GM10266 (cell line): ENCODE measurements around the gene GIMAP5.
A peak's percentile ranks its signal among the peaks of the same experiment; 100 is the strongest.

Experiments
- DNase-seq: peaks from one replicate; pipeline ENCODE4 v3.0.0; 2012; ENCODE audit errors: extremely low spot score
- TF ChIP-seq, protein P1 (sequence below): IDR thresholded peaks from 2 replicates; pipeline ENCODE4 v1.5.1; 2012; ENCODE audit warnings: mild to moderate bottlenecking, low read depth; ENCODE audit not compliant: control insufficient read depth, insufficient read depth; ENCODE audit errors: missing control alignments

Gene GIMAP5

DNA sequence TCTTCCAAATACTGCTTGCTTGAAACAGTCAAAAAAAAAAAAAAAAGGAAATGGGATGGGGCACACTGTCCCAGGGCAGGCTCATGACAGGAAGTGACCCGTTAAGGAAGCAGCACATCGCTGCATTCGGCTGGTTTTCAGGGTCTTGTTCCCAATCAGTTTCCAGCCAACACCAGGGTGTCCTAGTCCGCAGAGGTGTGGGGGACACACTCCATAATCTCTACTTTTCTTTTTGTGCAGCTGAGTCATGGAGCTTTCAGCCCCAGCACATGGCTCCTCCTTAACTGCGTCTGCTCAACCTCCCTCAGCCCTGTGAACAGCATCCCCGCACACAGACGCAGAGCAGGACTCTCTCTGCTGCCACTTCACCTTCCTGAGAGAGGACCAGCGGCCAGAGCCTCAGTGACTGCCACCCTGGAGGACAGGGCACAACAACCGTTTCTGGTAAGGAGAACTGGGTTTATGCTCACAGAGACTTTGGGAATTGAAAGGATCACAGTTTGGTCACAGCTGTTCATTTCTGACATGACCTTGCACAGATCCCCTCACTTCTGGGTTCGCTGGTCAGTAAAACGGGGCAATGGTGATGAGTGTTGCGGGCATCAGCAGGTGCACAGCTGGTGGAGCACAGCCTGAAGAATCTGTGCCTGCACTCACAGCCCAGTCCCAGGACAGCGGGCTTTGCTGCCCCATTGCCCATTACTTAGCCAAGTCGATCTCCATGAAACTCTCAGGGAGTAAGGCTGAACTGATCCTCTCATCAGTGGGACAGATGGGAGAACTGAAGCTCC lies at the start of gene GIMAP5:
TSS of gene GIMAP5 (plus strand) at position 154 of the 791 bp plus-strand sequence. CDS start 3,467 bp downstream, outside the sequence.
- DNase-seq: no peak
- TF ChIP-seq, protein P1, sequence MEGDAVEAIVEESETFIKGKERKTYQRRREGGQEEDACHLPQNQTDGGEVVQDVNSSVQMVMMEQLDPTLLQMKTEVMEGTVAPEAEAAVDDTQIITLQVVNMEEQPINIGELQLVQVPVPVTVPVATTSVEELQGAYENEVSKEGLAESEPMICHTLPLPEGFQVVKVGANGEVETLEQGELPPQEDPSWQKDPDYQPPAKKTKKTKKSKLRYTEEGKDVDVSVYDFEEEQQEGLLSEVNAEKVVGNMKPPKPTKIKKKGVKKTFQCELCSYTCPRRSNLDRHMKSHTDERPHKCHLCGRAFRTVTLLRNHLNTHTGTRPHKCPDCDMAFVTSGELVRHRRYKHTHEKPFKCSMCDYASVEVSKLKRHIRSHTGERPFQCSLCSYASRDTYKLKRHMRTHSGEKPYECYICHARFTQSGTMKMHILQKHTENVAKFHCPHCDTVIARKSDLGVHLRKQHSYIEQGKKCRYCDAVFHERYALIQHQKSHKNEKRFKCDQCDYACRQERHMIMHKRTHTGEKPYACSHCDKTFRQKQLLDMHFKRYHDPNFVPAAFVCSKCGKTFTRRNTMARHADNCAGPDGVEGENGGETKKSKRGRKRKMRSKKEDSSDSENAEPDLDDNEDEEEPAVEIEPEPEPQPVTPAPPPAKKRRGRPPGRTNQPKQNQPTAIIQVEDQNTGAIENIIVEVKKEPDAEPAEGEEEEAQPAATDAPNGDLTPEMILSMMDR: no peak

DNA sequence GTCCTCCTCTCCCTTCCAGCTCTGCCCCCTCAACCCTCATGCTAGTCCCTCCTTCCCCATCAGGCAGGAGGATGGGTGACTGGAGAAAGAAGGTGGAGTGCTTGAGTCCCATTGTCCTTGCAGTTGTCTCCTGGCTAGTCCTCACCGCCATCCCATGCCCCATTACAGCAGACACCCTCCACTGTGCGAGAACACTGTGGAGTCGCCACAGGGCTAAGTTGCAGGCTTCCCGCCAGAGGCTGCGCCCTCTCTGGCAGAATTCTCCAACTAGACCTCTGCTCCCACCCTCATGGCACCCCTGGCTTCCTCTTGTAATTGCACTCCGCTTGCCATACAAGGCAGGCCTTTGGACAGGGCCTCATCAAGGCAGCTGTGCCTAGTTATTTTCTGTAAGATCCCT lies 48.6 kb upstream of the GIMAP5 start:
- TF ChIP-seq, protein P1: no peak
- no peak for DNase-seq

DNA sequence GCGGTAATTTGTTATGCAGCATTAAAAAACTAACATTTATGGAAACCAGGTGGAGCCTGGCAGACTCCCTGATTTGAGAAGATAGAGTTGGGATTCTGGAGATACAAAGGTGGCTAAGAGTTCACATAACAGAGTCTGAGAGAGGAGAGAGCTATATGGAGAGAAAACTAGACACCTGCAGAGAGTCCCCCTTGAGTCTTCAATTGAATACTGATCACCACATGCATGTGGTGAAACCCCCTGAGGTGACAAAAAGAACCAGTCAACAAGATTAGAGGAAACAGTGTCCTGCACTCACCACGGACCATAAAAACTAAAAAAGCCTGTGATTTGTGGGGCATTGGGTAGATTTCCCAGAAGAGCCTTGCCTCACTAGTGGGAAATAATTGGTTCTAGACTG lies 41.6 kb upstream of the GIMAP5 start:
- no peak for DNase-seq
- TF ChIP-seq, protein P1: no peak

DNA sequence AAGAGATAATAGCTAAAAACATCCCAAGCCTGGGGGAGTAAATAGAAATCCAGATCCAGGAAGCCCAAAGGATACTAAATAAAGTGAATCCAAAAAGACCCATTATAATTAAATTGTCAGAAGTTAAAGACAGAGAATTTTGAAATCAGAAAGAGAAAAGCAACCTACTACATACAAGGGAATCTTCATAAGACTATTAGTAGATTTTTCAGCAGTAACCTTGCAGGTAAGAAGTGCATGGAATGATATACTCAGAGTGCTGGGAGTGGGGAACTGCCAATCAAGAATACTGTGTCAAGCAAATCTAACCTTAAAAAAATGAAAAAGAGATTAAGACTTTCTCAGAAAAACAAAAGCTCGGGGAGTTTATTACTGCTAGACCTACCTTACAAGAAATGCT lies 34.0 kb upstream of the GIMAP5 start:
- TF ChIP-seq, protein P1: no peak
- DNase-seq: no peak

DNA sequence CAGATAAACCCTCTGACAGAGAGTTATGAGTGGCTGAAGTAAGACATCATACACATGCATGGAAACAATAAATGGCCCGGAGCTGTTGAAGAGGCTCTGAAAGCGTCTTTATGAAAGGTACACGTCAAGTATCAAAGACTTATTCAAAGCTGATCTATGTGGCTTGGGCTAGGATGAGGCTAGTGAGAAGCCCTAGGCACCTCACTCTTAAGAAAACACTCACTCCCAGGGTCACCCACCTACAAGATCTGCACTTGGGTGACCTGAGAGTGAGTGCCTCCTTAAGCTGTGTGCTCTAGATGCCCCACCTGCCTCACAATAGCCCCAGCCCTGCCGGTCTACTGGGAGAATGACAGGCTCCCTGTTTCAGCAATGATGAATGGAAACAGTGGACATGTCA lies 21.9 kb upstream of the GIMAP5 start:
- DNase-seq: no peak
- TF ChIP-seq, protein P1: no peak

DNA sequence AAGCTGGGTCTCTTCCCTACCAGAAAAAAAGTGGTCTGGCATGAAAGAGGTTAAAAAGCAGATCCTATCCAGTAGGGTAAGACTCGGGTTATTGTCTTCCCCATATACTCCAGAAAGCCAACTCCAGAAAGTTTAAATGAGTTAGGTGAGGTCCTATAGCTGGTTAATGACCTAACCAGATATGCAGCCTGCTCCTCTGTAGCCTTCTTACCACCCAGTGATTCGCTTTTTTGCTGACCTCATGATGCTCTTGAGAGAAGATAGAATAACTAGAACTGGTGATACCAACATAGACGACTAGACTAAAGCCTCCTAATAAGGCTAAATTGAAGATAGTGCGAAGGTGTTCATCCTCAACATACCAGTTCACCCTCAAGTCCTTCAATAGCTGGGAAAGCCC lies 21.5 kb upstream of the GIMAP5 start:
- TF ChIP-seq, protein P1: no peak
- no peak for DNase-seq

DNA sequence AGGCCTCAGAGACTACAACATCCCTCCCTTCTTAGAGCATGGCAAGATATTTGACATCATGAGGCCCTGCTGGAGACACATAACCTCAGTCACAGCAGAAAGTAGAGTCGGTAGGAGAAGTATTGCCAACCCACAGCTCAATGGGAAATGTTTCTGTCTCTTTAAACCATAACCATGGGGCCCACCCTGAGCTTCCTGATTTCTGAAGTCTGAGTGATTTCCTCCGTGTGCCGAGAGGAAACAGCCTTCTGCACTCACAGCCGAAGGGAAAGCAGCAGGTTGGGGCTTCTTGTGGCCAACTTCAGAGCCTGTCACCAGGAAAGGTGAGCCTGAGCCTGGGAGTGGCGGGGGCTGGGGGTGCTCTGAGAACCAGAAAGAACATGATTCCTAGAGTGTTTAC lies 20.9 kb upstream of the GIMAP5 start, which contains the start of gene GIMAP1:
TSS of gene GIMAP1 (plus strand) at position 246 of the 400 bp plus-strand sequence. CDS start 2,435 bp downstream, outside the sequence.
- peak; percentile 63 for DNase-seq
- TF ChIP-seq, protein P1: no peak
